Measurements from ENCODE around the gene KAZALD1. TPM values are rescaled to one million over a fixed set of nuclear protein-coding genes. Genes with fewer than 3 reads are reported as not detected.

The KAZALD1 gene
- total RNA-seq, 1 experiment from 2014 or later: 12.5 TPM

DNA sequence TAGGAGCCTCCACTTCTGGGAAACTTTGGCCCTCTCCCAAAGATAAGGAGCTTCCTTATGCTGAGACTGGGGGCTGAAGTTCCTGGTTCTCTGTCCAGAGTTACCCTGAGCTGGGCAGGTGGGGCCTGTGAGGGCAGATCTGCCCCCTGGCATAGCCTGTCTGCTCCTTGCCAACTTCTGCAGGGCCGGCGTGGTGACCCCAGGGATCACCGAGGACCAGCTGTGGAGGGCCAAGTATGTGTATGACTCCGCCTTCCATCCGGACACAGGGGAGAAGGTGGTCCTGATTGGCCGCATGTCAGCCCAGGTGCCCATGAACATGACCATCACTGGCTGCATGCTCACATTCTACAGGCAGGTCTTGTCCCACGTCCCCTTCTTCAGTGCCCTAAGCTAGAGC lies 26.5 kb upstream of the KAZALD1 start:
- BruUV-seq (replicated peaks): no TSS peak
- TF ChIP-seq CTCF (conservative IDR thresholded peaks at IDR 0.05; ENCODE audit: low read depth, low read length): no peak
- no peak overlapping the region for H3K4me3 ChIP-seq (ENCODE audit: low read depth, low read length, poor library complexity, severe bottlenecking)
- H3K36me3 ChIP-seq (ENCODE audit: insufficient read depth, low read length, poor library complexity, severe bottlenecking): no peaks in the 10 kb centered on the region
- POLR2A ChIA-PET (ENCODE audit: low non-redundant PET): no interaction called here
- no peak overlapping the region for H3K27ac ChIP-seq (ENCODE audit: low read depth, low read length, poor library complexity, severe bottlenecking)
- CTCF ChIA-PET: interaction anchor here (1.6 kb wide), 1 partner anchor 15 kb away, joined by 4 read pairs; no protein-coding TSS in a partner anchor
- DNase-seq (ENCODE audit: low spot score): no peak
- intact Hi-C loops (cut with micrococcal nuclease; ENCODE audit: unreplicated experiment): no loop called here
- H3K27me3 ChIP-seq (replicated peaks; ENCODE audit: insufficient read depth, low read depth, low read length, poor library complexity): no peaks in the 10 kb centered on the region
- peaks cover 11% of the 10 kb centered on the region for H3K4me1 ChIP-seq (ENCODE audit: insufficient read depth, low read length, poor library complexity, severe bottlenecking)
- no peaks in the 10 kb centered on the region for H3K9me3 ChIP-seq (ENCODE audit: low read depth, low read length, poor library complexity, severe bottlenecking)

DNA sequence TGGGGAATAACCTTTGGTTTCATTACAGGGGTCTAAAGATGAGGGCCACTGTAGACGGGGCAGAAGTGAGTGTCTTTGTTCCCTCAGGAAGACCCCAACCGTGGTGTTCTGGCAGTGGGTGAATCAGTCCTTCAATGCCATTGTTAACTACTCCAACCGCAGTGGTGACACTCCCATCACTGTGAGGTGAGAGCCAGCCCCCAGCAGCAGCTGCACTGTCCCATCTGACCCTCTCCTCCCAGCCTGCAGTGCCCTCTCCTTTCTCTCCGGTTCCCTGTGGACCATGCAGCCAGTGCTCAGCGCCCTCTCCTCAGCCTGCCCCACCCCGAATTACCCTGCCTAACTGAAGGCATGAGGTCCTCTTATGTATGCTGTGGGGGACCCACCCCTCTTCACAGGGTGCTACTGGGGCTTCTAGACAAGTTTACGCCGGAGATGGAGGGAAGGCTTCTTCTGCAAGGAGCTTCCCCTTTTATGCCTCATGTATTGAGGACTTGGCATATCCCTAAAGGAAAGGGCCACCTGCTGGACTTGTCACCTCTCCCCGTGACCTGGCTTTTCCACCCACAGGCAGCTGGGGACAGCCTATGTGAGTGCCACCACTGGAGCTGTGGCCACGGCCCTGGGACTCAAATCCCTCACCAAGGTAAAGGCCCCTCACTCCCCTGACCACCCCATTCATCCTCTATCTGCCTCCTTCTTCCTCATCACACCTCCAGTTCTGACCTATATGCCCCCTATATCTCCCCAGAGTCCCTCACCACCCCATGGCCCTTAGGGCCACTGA lies 25.7 kb upstream of the KAZALD1 start:
- POLR2A ChIA-PET (ENCODE audit: low non-redundant PET): no interaction called here

DNA sequence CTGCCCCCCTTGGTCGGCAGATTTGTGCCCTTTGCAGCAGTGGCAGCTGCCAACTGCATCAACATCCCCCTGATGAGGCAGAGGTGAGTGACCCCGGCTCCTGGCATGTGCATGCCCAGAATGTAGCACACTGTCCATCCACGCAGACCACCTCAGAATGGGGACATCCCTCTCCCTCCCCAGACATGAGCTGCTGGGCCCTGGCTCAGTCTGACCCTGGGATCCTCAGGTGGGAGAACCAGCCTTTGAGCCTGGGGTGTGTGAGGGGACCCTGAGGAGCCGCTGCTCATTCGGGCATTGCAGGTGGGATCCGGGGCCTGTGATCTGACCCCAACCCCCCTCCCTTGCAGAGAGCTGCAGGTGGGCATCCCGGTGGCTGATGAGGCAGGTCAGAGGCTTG lies 25.1 kb upstream of the KAZALD1 start:
- POLR2A ChIA-PET (ENCODE audit: low non-redundant PET): no interaction called here
- TF ChIP-seq CTCF (conservative IDR thresholded peaks at IDR 0.05; ENCODE audit: low read depth, low read length) (no peak), EZH2 (IDR thresholded peaks at IDR 0.05; ENCODE audit: borderline replicate concordance, low read depth, low read length, poor library complexity, severe bottlenecking) (no peak)
- no TSS peak for BruUV-seq (replicated peaks)
- CTCF ChIA-PET: interaction anchor here (0.5 kb wide), 1 partner anchor 23 kb away, joined by 4 read pairs; no protein-coding TSS in a partner anchor
- Histone ChIP-seq H3K27me3 (replicated peaks; ENCODE audit: insufficient read depth, low read depth, low read length, poor library complexity) (no peaks in the 10 kb centered on the region), H3K9me3 (ENCODE audit: low read depth, low read length, poor library complexity, severe bottlenecking) (no peaks in the 10 kb centered on the region), H3K36me3 (ENCODE audit: insufficient read depth, low read length, poor library complexity, severe bottlenecking) (no peaks in the 10 kb centered on the region), H3K27ac (ENCODE audit: low read depth, low read length, poor library complexity, severe bottlenecking) (no peak overlapping the region), H3K4me3 (ENCODE audit: low read depth, low read length, poor library complexity, severe bottlenecking) (no peak overlapping the region), H3K4me1 (ENCODE audit: insufficient read depth, low read length, poor library complexity, severe bottlenecking) (peaks cover 17% of the 10 kb centered on the region)
- intact Hi-C loops (cut with micrococcal nuclease; ENCODE audit: unreplicated experiment): no loop called here
- DNase-seq (ENCODE audit: low spot score): no peak

More for the DNA sequence above, 25.7 kb upstream of the KAZALD1 start:
- Histone ChIP-seq H3K36me3 (ENCODE audit: insufficient read depth, low read length, poor library complexity, severe bottlenecking) (no peaks in the 10 kb centered on the region), H3K27me3 (replicated peaks; ENCODE audit: insufficient read depth, low read depth, low read length, poor library complexity) (no peaks in the 10 kb centered on the region), H3K4me3 (ENCODE audit: low read depth, low read length, poor library complexity, severe bottlenecking) (no peak overlapping the region), H3K27ac (ENCODE audit: low read depth, low read length, poor library complexity, severe bottlenecking) (no peak overlapping the region), H3K9me3 (ENCODE audit: low read depth, low read length, poor library complexity, severe bottlenecking) (no peaks in the 10 kb centered on the region), H3K4me1 (ENCODE audit: insufficient read depth, low read length, poor library complexity, severe bottlenecking) (peaks cover 14% of the 10 kb centered on the region)
- CTCF ChIA-PET: no interaction called here
- intact Hi-C loops (cut with micrococcal nuclease; ENCODE audit: unreplicated experiment): no loop called here
- no peak for TF ChIP-seq CTCF (conservative IDR thresholded peaks at IDR 0.05; ENCODE audit: low read depth, low read length)
- no peak for TF ChIP-seq EZH2 (IDR thresholded peaks at IDR 0.05; ENCODE audit: borderline replicate concordance, low read depth, low read length, poor library complexity, severe bottlenecking)
- DNase-seq (ENCODE audit: low spot score): no peak
- no TSS peak for BruUV-seq (replicated peaks)

Data from A673 (cell line).